Measurements from ENCODE around the gene PEAK1.
"Not testable (repeated sequence)": the region's sequence is repeated elsewhere in the genome, so short reads cannot be mapped to it uniquely, and the experiment has no call there.

The PEAK1 gene

DNA sequence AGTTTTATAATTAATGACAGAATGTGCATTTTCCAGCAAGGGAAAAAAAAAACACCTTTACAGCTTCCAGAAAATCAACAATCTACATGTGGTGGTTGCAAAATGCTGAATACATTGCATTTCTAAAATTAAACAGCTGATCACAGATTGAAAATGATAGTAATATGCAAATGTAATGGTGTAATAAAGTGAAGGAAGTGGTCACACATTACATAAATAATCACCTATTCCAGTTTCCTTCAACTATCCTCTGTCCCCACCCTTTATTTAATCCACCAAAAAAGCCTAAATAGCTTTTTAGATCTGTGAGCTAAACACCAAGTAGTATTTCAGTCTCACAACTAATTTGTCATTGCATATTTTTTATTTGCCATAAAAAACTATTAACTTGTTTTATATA is 110.5 kb downstream of the PEAK1 start:
- Mint-ChIP-seq H3K27ac (no peak overlapping the region), H3K9me3 (no peaks in the 10 kb centered on the region), H3K4me3 (no peak overlapping the region), H3K27me3 (no peaks in the 10 kb centered on the region), H3K4me1 (peaks cover 3% of the 10 kb centered on the region), H3K36me3 (no peaks in the 10 kb centered on the region)
- CTCF ChIA-PET = interaction anchor here (0.7 kb wide), 1 partner anchor 94 kb away, joined by 3 read pairs; no protein-coding TSS in a partner anchor
- DNase-seq = no peak

DNA sequence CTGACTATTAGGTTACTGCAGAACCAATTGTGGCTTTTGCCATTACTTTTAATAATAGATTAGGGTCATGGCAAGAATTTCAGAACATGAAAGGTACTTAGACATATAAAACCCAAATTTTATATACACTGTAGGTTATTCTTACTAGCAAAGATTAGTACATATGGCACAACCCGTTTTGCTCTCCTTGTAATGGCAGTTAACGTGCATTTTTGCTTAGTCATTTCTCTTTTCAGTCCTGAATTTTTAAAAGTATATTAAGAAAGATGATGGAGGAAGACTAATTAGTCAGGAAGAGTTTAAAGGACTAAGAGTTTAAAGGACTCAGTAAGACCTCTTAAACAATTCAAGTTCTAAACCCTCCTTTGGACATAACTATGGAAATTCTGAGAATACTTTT is 114.0 kb downstream of the PEAK1 start:
- Mint-ChIP-seq H3K36me3 (no peaks in the 10 kb centered on the region), H3K9me3 (no peaks in the 10 kb centered on the region), H3K27me3 (no peaks in the 10 kb centered on the region), H3K27ac (no peak overlapping the region), H3K4me1 (peaks cover 3% of the 10 kb centered on the region), H3K4me3 (no peak overlapping the region)
- no peak for DNase-seq
- CTCF ChIA-PET = no interaction called here

DNA sequence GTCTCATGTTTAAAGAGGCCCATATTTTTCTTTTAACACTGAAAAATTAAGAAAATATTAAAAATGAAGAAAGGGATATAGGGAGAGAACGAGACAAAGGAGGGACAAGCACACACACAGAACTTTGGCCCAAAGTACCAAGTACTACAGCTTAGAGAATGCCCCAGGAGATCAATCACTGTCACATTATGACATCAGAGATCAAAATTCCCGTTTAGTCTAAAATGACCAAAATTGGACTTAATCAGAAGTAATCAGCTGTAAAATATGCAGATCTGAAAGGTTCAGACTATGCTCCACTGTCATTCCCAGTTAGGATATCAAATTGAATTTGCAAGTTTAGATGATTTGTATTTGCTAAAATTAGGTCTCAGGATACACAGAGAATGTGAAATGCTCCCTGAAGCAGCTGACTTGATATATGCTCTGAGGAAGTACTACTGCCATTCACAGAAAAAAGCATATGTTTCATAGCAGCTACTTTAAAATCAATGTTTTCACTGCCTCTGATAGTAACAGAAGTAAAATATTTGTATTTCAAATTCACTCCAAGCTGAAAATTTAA is 123.0 kb downstream of the PEAK1 start:
- Mint-ChIP-seq H3K4me1 (no peaks in the 10 kb centered on the region), H3K36me3 (no peaks in the 10 kb centered on the region), H3K27ac (no peak overlapping the region), H3K9me3 (no peaks in the 10 kb centered on the region), H3K27me3 (peaks cover 3% of the 10 kb centered on the region), H3K4me3 (no peak overlapping the region)
- CTCF ChIA-PET = no interaction called here
- DNase-seq = no peak

DNA sequence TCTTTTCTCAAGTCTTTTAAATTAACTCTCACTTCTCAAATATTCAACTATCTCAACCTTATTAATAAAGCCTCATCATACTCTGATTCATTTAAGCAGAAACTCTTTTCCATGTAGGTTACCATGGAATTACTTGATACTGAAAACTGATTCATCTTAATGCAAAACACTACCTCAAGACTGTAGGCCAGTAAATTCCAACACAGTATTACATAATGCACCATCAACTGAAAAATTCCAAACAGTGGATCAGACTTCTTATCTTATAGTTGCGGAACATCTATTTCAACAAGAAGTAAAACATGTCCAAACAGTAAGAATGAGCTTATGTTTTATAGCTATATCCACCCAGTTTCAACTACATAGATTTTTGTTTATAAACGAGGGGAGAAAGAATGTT is 124.5 kb downstream of the PEAK1 start:
- no peak for DNase-seq
- CTCF ChIA-PET = no interaction called here
- Mint-ChIP-seq H3K4me1 (no peaks in the 10 kb centered on the region), H3K36me3 (no peaks in the 10 kb centered on the region), H3K4me3 (no peak overlapping the region), H3K9me3 (no peaks in the 10 kb centered on the region), H3K27ac (no peak overlapping the region), H3K27me3 (peaks cover 3% of the 10 kb centered on the region)

DNA sequence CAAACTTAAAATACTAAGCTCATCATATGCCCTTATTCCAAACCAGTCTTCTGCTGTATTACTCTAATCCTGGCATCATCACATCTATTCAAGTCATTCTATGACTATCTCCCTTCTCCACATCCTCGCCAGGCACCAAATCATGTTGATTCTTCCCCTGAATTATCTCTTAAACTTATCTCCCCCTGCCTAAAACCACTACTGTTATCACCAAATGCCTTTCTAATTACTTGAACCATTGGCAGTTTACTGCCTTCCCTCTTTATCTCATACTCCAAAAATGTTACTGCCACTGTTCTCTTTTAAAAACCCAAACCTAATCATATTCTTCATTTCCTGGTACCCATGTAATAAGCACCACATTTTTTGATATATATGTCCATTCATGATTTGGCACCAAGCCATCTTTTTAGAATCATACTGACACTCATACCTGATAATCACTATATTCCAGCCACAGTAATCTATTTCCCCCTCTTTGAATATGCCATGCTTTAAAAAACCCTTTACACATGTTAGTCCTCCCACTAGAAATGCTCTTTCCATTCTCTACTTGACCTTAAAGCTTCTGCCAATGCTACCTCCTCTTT is 126.8 kb downstream of the PEAK1 start:
- H3K27ac Mint-ChIP-seq = no peak overlapping the region

DNA sequence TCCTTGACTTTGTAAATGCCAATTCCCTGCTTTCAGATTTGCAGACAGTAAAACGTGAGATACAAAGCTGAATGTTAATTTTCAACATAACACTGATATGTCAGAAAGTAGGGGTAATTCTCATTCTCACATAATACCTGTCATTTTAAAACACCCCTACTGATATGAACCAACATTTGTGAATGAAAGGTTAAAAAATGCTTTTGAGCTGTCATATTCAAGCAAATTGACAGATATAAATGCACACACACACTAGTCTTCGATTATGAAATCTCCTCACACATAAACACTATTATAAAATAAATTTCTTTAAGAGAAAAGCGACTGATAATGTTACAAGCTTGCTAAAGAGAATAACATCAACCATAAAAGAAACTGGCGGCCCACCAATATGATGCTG is 128.8 kb downstream of the PEAK1 start:
- no peaks in the 10 kb centered on the region for H3K9me3 Mint-ChIP-seq
- DNase-seq = no peak
- H3K4me3 Mint-ChIP-seq = no peak overlapping the region
- no peaks in the 10 kb centered on the region for H3K27me3 Mint-ChIP-seq
- H3K36me3 Mint-ChIP-seq = no peaks in the 10 kb centered on the region
- H3K4me1 Mint-ChIP-seq = no peaks in the 10 kb centered on the region
- H3K27ac Mint-ChIP-seq = no peak overlapping the region
- CTCF ChIA-PET = interaction anchor here (0.5 kb wide), 1 partner anchor 93 kb away, joined by 3 read pairs; no protein-coding TSS in a partner anchor

More for the DNA sequence above, 126.8 kb downstream of the PEAK1 start:
- Mint-ChIP-seq H3K4me3 (no peak overlapping the region), H3K27me3 (no peaks in the 10 kb centered on the region), H3K4me1 (no peaks in the 10 kb centered on the region), H3K9me3 (no peaks in the 10 kb centered on the region), H3K36me3 (no peaks in the 10 kb centered on the region)
- DNase-seq = no peak
- CTCF ChIA-PET = no interaction called here

DNA sequence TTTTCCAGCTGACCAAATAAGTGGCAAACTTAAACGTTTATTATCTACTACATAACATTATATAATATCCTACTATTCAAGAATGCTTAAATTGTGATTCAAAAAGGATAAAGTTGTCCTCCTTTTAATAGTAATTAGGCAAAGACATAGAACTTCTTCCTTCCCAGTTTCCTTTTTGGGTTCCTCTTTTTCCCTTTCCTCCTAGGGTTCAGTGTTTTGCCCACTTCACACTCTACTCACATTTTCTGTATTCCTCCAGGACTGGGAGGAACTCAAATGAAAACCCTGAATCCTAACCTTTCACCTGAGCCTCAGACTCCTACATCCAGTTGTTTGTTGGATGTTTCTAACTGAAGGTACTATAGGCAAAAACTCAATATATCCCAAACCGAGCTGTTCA is 132.5 kb downstream of the PEAK1 start:
- Mint-ChIP-seq H3K27me3 (no peaks in the 10 kb centered on the region), H3K9me3 (no peaks in the 10 kb centered on the region), H3K27ac (no peak overlapping the region), H3K4me3 (no peak overlapping the region), H3K4me1 (no peaks in the 10 kb centered on the region), H3K36me3 (no peaks in the 10 kb centered on the region)
- no peak for DNase-seq
- CTCF ChIA-PET = interaction anchor here (1.3 kb wide), 1 partner anchor 21 kb away, joined by 3 read pairs; no protein-coding TSS in a partner anchor

DNA sequence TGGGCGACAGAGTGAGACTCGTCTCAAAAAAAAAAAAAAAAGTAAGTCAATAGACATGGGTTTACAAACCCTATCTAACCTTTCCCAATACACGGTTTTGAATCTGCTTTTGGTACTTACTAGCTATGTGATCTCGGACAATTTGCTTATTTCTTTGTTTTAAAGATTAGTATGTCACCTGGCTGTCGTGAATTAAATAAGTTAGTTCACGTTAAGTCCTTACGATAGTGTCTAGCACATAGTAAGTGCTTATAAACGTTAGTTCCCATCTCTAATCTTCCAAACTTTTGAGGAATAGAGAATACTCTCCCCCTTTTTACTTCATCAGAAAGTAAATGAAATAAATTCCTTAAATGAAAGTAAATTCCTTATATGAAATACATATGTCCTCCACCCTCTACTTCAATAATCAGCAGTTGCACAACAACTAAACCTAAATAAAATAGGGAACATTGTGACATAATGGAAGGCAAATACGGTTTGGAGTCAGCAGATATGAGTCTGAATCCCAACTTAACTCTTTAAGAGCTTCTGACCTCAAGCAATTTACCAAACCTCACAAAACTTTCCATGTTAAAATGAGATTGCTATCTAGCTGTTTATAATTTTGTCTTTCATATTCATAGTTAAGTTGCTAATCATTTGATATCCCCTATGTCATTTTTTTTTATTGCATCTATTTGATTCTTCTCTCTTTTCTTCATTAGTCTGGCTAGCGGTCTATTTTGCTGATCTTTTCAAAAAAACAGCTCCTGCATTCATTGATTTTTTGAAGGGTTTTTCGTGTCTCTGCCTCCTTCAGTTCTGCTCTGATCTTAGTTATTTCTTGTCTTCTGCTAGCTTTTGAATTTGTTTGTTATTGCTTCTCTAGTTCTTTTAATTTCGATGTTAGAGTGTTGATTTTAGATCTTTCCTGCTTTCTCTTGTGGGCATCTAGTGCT is 134.6 kb downstream of the PEAK1 start:
- Mint-ChIP-seq H3K4me3 (no peak overlapping the region), H3K9me3 (no peaks in the 10 kb centered on the region), H3K36me3 (no peaks in the 10 kb centered on the region), H3K27me3 (no peaks in the 10 kb centered on the region), H3K27ac (no peak overlapping the region), H3K4me1 (no peaks in the 10 kb centered on the region)
- CTCF ChIA-PET = no interaction called here
- DNase-seq = no peak

DNA sequence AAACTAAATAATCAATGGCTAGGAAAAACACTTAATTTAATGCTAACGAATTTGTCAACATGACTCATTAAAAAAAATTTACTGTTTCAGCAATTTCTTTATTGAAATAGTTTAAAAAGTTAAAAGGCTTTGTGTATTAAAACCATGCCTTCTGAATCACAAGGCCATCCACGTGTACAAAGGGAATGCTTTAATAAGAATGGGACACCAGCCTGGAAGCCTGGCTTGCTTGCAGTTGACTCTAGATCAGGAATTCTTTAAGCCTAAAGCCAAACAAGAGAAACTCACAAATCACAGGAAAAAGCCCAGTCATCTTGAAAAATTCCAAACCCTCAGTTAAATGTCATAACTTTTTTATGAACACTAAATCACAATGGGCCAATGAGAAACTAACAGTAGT is 137.6 kb downstream of the PEAK1 start:
- DNase-seq = no peak
- Mint-ChIP-seq H3K4me3 (no peak overlapping the region), H3K9me3 (no peaks in the 10 kb centered on the region), H3K4me1 (no peaks in the 10 kb centered on the region), H3K27me3 (no peaks in the 10 kb centered on the region), H3K36me3 (peaks cover 3% of the 10 kb centered on the region), H3K27ac (no peak overlapping the region)
- CTCF ChIA-PET = no interaction called here

DNA sequence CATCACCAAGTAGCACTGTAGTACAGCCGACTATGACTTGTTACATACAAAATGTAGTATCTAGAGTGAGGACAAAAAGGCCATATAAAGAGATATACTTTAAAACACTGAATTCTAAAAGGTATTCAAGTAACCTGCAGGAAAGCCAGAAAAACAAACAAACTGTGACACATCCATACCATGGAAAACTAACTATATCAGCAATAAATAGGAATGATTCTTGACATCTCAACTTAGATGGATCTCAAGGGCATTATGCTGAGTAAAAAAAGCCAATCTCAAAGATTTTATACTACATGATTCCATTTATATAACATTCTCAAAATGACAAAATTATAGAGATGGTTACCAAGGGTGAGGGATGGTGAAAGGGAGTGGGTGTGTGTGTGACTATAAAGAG is 143.0 kb downstream of the PEAK1 start:
- H3K4me3 Mint-ChIP-seq = no peak overlapping the region
- no peak for DNase-seq
- H3K27ac Mint-ChIP-seq = no peak overlapping the region
- H3K9me3 Mint-ChIP-seq = peaks cover 4% of the 10 kb centered on the region
- no peaks in the 10 kb centered on the region for H3K27me3 Mint-ChIP-seq
- peaks cover 20% of the 10 kb centered on the region for H3K36me3 Mint-ChIP-seq
- peaks cover 27% of the 10 kb centered on the region for H3K4me1 Mint-ChIP-seq
- CTCF ChIA-PET = no interaction called here

DNA sequence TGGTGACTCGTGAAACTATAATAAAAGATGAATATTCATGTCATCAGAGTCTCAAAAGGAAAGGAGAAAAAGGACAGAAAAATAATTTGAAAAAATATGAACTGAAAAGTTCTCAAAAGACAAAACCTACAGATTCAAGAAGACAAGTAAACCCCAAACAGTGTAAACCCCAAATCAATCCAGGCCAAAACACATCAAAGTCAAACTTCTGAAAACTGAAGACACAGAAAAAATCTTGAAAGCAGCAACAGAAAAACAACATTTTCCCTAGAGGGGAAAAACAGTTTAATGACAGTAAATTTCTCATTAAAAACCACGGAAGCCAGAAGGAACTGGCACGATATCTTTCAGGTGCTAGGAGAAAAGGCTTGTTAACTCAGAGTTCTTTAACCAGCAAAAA is 143.8 kb downstream of the PEAK1 start:
- DNase-seq = no peak
- Mint-ChIP-seq H3K27me3 (no peaks in the 10 kb centered on the region), H3K36me3 (peaks cover 20% of the 10 kb centered on the region), H3K4me1 (peaks cover 27% of the 10 kb centered on the region), H3K9me3 (peaks cover 4% of the 10 kb centered on the region), H3K27ac (no peak overlapping the region), H3K4me3 (no peak overlapping the region)
- CTCF ChIA-PET = no interaction called here

DNA sequence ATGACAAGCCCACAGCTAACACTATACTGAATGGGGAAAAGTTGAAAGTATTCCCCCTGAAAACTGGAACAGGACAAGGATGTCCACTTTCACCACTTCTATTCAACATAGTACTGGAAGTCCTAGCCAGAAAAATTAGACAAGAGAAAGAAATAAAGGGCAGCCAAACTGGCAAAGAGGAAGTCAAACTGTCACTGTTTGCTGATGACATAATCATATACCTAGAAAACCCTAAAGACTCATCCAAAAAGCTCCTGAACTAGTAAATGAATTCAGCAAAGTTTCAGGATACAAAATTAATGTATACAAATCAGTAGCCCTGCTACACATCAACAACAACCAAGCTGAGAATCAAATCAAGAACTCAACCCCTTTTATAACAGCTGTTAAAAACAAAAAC is 146.8 kb downstream of the PEAK1 start:
- H3K9me3 Mint-ChIP-seq, H3K4me3 Mint-ChIP-seq, DNase-seq, CTCF ChIA-PET, H3K27me3 Mint-ChIP-seq, H3K27ac Mint-ChIP-seq: not testable (repeated sequence)
- Mint-ChIP-seq H3K4me1 (peaks cover 27% of the 10 kb centered on the region), H3K36me3 (peaks cover 22% of the 10 kb centered on the region)

DNA sequence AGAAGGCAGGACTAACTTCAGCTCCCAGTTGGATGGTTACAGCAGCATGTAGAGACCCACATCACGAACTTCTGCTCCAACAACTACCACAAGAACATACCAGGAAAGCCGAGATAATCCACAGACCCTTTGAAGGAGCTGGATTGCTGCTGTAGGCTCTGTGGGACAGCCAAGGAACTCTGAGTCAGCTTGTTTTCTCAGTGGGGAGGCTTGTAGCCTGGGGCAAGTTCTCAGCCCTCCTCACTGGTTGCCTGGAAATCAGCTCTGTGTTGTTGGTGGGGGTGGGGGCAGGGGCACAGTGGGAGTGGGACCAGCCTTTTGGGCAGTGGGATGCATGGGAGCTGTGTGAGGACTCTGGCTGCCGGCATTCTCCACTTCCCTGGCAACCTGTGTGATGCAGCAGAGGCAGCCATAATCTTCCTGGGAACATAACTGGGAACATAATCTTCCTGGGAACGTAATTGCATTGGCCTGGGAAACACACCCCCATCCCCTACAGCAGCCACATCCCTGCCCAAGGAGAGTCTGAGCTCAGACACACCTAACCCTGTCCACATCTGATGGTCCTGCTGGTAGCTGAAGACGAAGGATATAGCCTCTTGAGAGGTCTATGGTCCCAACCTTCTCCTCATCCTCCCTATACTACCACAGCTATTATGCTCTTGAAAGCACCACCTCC is 153.1 kb downstream of the PEAK1 start:
- peaks cover 6% of the 10 kb centered on the region for H3K36me3 Mint-ChIP-seq
- CTCF ChIA-PET = no interaction called here
- no peaks in the 10 kb centered on the region for H3K4me1 Mint-ChIP-seq
- peaks cover 4% of the 10 kb centered on the region for H3K9me3 Mint-ChIP-seq
- H3K27ac Mint-ChIP-seq = no peak overlapping the region
- DNase-seq = no peak
- no peak overlapping the region for H3K4me3 Mint-ChIP-seq
- H3K27me3 Mint-ChIP-seq = no peaks in the 10 kb centered on the region

DNA sequence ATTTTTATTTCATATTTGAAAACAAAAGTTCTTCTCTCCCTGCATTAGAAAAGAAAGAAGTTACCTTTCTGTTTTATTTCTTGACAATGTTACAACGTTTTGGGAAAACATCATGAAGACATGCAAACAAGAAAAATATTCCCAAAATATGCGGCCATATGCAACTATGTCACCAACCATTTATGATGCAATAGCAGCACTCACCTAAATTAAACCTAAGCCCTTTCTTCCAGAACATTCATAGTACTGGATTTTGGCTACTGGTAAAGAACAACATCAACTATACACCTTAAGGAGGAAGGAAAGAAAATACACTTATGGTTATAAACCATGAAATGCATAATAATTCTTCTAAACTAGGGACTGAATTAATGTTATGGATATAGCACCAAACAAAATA is 164.5 kb downstream of the PEAK1 start:
- Mint-ChIP-seq H3K4me3 (no peak overlapping the region), H3K36me3 (peaks cover 2% of the 10 kb centered on the region), H3K9me3 (peaks cover 2% of the 10 kb centered on the region), H3K27ac (no peak overlapping the region), H3K4me1 (no peaks in the 10 kb centered on the region), H3K27me3 (no peaks in the 10 kb centered on the region)
- CTCF ChIA-PET = no interaction called here
- no peak for DNase-seq

Measured in activated naive CD4-positive, alpha-beta T cell treated with anti-CD3 and anti-CD28 coated beads, Interleukin-2, amount 10 ng/mL, durations not matched to agents 7 days and 5 days (primary cell).